Neural progenitor cell (in vitro differentiated cells): Measurements from ENCODE around the gene ANGPTL7. TPM values are rescaled to one million over a fixed set of nuclear protein-coding genes. Genes with fewer than 3 reads are reported as not detected.

ENCODE experiments used
- DNase-seq: peaks from one replicate; pipeline ENCODE4 v3.0.0-alpha.2; 2016; ENCODE audit warnings: low spot score
- H2AFZ ChIP-seq: fragments of 200-600 bp; sonication (generic); replicated peaks from 2 replicates; pipeline ENCODE4 v1.6.1; 2016; ENCODE audit warnings: antibody characterized with exemption
- H3F3A ChIP-seq: fragments of 200-600 bp; sonication (generic); 2 replicates; pipeline ENCODE4 v1.6.1; 2016; ENCODE audit warnings: antibody characterized with exemption, low read depth
- H3K27ac ChIP-seq: fragments of 200-600 bp; sonication (generic); 2 replicates; pipeline ENCODE4 v1.5.1; 2016; ENCODE audit warnings: mild to moderate bottlenecking
- H3K27me3 ChIP-seq: fragments of 200-600 bp; sonication (generic); 2 replicates; pipeline ENCODE4 v1.6.1; 2016; ENCODE audit warnings: mild to moderate bottlenecking, moderate library complexity
- H3K36me3 ChIP-seq: fragments of 200-600 bp; sonication (generic); 2 replicates; pipeline ENCODE4 v1.5.1; 2016
- H3K4me1 ChIP-seq: fragments of 200-600 bp; sonication (generic); 2 replicates; pipeline ENCODE4 v1.6.1; 2016; ENCODE audit warnings: mixed run types
- H3K4me2 ChIP-seq: fragments of 200-600 bp; sonication (generic); 2 replicates; pipeline ENCODE4 v1.6.1; 2016
- H3K4me3 ChIP-seq: fragments of 200-600 bp; sonication (generic); 2 replicates; pipeline ENCODE4 v1.5.1; 2016
- H3K79me2 ChIP-seq: fragments of 200-600 bp; sonication (generic); 2 replicates; pipeline ENCODE4 v1.6.1; 2016; ENCODE audit warnings: low read depth
- H3K9ac ChIP-seq: fragments of 200-600 bp; sonication (generic); 2 replicates; pipeline ENCODE4 v1.6.1; 2016
- H3K9me3 ChIP-seq: fragments of 200-600 bp; sonication (generic); 2 replicates; pipeline ENCODE4 v1.5.1; 2016; ENCODE audit warnings: low read depth
- H4K20me1 ChIP-seq: fragments of 200-600 bp; sonication (generic); 2 replicates; pipeline ENCODE4 v1.6.1; 2016; ENCODE audit warnings: low read depth
- H3K27ac Mint-ChIP-seq: 3 replicates; pipeline ENCODE4 v1.8.0; 2021; ENCODE audit warnings: mixed read lengths
- H3K27me3 Mint-ChIP-seq: 2 replicates; pipeline ENCODE4 v1.8.0; 2022; ENCODE audit warnings: low read depth, mild to moderate bottlenecking, inconsistent platforms, moderate library complexity, mixed read lengths; ENCODE audit not compliant: insufficient read depth
- H3K36me3 Mint-ChIP-seq: 3 replicates; pipeline ENCODE4 v1.8.0; 2021; ENCODE audit warnings: mixed read lengths
- H3K4me1 Mint-ChIP-seq: 3 replicates; pipeline ENCODE4 v1.8.0; 2021; ENCODE audit warnings: mixed read lengths
- H3K4me3 Mint-ChIP-seq: 3 replicates; pipeline ENCODE4 v1.8.0; 2021; ENCODE audit warnings: mild to moderate bottlenecking, moderate library complexity, mixed read lengths
- H3K9me3 Mint-ChIP-seq: 3 replicates; pipeline ENCODE4 v1.8.0; 2020; ENCODE audit warnings: mixed read lengths
- CTCF ChIP-seq: fragments of 200-600 bp; sonication (generic); IDR thresholded peaks from 2 replicates; pipeline ENCODE4 v1.5.1; 2017; ENCODE audit warnings: antibody characterized with exemption, mild to moderate bottlenecking
- EZH2 ChIP-seq: fragments of 200-600 bp; sonication (generic); IDR thresholded peaks from 2 replicates; pipeline ENCODE4 v1.6.1; 2017; ENCODE audit warnings: antibody characterized with exemption, mild to moderate bottlenecking, moderate library complexity
- EZH2phosphoT487 ChIP-seq: fragments of 200-600 bp; sonication (generic); IDR thresholded peaks from 2 replicates; pipeline ENCODE4 v1.6.1; 2017; ENCODE audit warnings: antibody characterized with exemption
- total RNA-seq: library from RNA; depleted of rRNA; stranded (reverse); fragments of >200 nt; gene quantifications from 2 replicates; pipeline ENCODE4 v1.2.3, GENCODE V29; 2015; ENCODE audit warnings: low replicate concordance

The ANGPTL7 gene
- total RNA-seq, 1 donor from 2014 or later, result not detected

- Mint-ChIP-seq H3K9me3 (no peaks in the 10 kb centered on the region), H3K4me1 (no peaks in the 10 kb centered on the region), H3K36me3 (peaks cover 36% of the 10 kb centered on the region), H3K27me3 (no peaks in the 10 kb centered on the region), H3K4me3 (no peak overlapping the region), H3K27ac (no peak overlapping the region)
- H4K20me1 ChIP-seq, result no peaks in the 10 kb centered on the region
- H3K4me3 ChIP-seq, result no peak overlapping the region
- no peak overlapping the region for H3K4me2 ChIP-seq
- H3K36me3 ChIP-seq, result peaks cover 3% of the 10 kb centered on the region
- TF ChIP-seq CTCF (no peak), EZH2 (no peak), EZH2phosphoT487 (no peak)
- no peaks in the 10 kb centered on the region for H3K4me1 ChIP-seq
- no peak for DNase-seq
- no peaks in the 10 kb centered on the region for H3K79me2 ChIP-seq
- no peaks in the 10 kb centered on the region for H3K9me3 ChIP-seq
- H3F3A ChIP-seq, result no peaks in the 10 kb centered on the region
- H3K27me3 ChIP-seq, result no peaks in the 10 kb centered on the region
- no peak overlapping the region for H2AFZ ChIP-seq
- H3K27ac ChIP-seq, result no peak overlapping the region
- H3K9ac ChIP-seq, result no peak overlapping the region
Measured at GRCh38 chr1:11216074-11216473, 26.9 kb downstream of the ANGPTL7 start.

DNA sequence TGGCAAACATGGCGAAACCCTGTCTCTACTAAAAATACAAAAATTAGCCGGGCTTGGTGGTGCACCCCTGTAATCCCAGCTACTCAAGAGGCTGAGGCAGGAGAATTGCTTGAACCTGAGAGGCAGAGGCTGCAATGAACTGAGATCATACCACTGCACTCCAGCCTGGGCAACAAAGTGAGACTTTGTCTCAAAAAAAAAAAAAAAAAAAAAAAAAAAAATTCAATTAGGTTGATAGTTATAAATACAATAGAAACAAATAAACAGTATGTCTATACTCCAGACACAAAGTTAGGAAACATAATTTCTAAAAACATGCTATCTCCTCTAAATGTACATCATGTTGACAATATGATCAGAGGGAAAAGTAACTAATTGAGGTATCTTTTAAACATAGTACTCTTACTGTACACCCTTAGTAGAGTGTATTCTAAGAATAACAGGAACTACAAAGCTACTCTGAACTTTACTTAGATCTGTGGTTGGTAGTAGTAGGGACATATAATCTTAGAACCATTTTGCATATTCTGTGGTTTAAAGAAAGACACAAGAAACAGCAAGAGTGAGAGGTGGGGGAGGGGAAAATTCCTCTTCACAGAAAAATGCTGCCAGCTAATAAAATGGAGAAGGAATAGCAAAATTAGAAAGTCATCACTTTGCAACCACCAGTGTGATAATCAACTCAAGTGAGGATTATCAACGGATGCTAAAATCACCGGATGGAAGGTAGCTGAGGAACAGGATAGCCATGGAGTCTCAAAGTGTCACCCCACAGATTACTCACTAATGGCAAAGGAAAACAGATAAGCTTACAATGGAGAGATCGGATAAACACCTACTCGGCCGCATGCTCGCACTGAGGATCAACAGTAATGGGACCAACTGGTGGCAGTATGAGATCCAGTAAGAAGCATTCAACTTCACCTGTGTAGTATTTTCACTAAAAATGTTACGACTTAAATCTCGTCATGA, 38.2 kb downstream of the ANGPTL7 start:
- Histone ChIP-seq H3K9ac (no peak overlapping the region), H4K20me1 (no peaks in the 10 kb centered on the region), H3K4me3 (no peak overlapping the region), H3K36me3 (peaks cover 19% of the 10 kb centered on the region), H3K27ac (no peak overlapping the region), H2AFZ (no peak overlapping the region), H3K27me3 (no peaks in the 10 kb centered on the region), H3K9me3 (no peaks in the 10 kb centered on the region), H3K4me1 (no peaks in the 10 kb centered on the region), H3F3A (peaks cover 4% of the 10 kb centered on the region), H3K4me2 (no peak overlapping the region), H3K79me2 (no peaks in the 10 kb centered on the region)
- no peak overlapping the region for H3K4me3 Mint-ChIP-seq
- H3K4me1 Mint-ChIP-seq, result no peaks in the 10 kb centered on the region
- H3K27me3 Mint-ChIP-seq, result peaks cover 2% of the 10 kb centered on the region
- no peak for TF ChIP-seq EZH2phosphoT487
- H3K9me3 Mint-ChIP-seq, result no peaks in the 10 kb centered on the region
- H3K27ac Mint-ChIP-seq, result no peak overlapping the region
- no peak for DNase-seq
- peaks cover 29% of the 10 kb centered on the region for H3K36me3 Mint-ChIP-seq

- TF ChIP-seq CTCF (no peak), EZH2phosphoT487 (no peak), EZH2 (no peak)
- no peak overlapping the region for H2AFZ ChIP-seq
- H3K36me3 ChIP-seq, result peaks cover 20% of the 10 kb centered on the region
- H3K36me3 Mint-ChIP-seq, result peaks cover 36% of the 10 kb centered on the region
- H3K4me1 Mint-ChIP-seq, result no peaks in the 10 kb centered on the region
- no peak overlapping the region for H3K9ac ChIP-seq
- H3K27me3 Mint-ChIP-seq, result peaks cover 2% of the 10 kb centered on the region
- no peaks in the 10 kb centered on the region for H3K4me1 ChIP-seq
- no peaks in the 10 kb centered on the region for H4K20me1 ChIP-seq
- peaks cover 4% of the 10 kb centered on the region for H3F3A ChIP-seq
- H3K27me3 ChIP-seq, result no peaks in the 10 kb centered on the region
- H3K4me3 Mint-ChIP-seq, result no peak overlapping the region
- no peak for DNase-seq
- no peak overlapping the region for H3K4me3 ChIP-seq
- no peaks in the 10 kb centered on the region for H3K79me2 ChIP-seq
- no peaks in the 10 kb centered on the region for H3K9me3 Mint-ChIP-seq
- H3K4me2 ChIP-seq, result no peak overlapping the region
- H3K27ac ChIP-seq, result no peak overlapping the region
- H3K27ac Mint-ChIP-seq, result no peak overlapping the region
- no peaks in the 10 kb centered on the region for H3K9me3 ChIP-seq
Measured at GRCh38 chr1:11229203-11229602, 40.0 kb downstream of the ANGPTL7 start.

DNA sequence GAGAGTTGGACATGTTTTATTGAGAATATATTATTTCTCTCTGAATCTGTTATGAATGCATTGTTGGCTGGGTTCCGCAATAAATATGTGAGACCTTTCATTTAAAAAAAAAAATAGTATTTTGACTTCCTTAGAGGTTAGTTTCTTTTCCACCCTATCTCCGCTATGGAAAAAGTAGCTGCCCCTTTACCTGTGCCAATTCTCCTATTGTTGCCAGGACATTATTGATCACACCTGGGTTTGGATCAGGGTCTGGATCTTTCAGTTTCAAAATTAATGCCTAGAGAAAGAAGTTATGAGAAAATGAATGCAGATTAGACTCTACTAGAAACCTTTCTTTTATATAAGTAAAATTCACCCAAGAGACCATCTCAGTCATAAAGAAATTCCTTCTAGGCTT, 44.1 kb downstream of the ANGPTL7 start:
- Histone ChIP-seq H3K9ac (no peak overlapping the region), H3K27ac (no peak overlapping the region), H3K79me2 (no peaks in the 10 kb centered on the region), H2AFZ (no peak overlapping the region), H3K9me3 (no peaks in the 10 kb centered on the region), H3K4me3 (no peak overlapping the region), H4K20me1 (no peaks in the 10 kb centered on the region), H3K4me1 (no peaks in the 10 kb centered on the region), H3K4me2 (no peak overlapping the region), H3F3A (no peaks in the 10 kb centered on the region), H3K36me3 (peaks cover 4% of the 10 kb centered on the region), H3K27me3 (no peaks in the 10 kb centered on the region)
- no peak for TF ChIP-seq EZH2phosphoT487
- no peak for TF ChIP-seq CTCF
- no peak for TF ChIP-seq EZH2
- Mint-ChIP-seq H3K4me1 (no peaks in the 10 kb centered on the region), H3K9me3 (no peaks in the 10 kb centered on the region), H3K36me3 (peaks cover 42% of the 10 kb centered on the region), H3K4me3 (no peak overlapping the region), H3K27me3 (peaks cover 2% of the 10 kb centered on the region), H3K27ac (no peak overlapping the region)
- DNase-seq, result no peak
